Mucosa of stomach (tissue), 1 donor: ENCODE measurements around the gene RTBDN.
"Not testable (repeated sequence)": the region's sequence is repeated elsewhere in the genome, so short reads cannot be mapped to it uniquely, and the experiment has no call there.

ENCODE experiments used
- H3K27me3 ChIP-seq: one replicate; pipeline ENCODE4 v1.7.0; 2013; ENCODE audit warnings: mild to moderate bottlenecking, low read length; ENCODE audit not compliant: control insufficient read depth, insufficient read depth
- H3K36me3 ChIP-seq: one replicate; pipeline ENCODE4 v1.7.0; 2013; ENCODE audit warnings: low read length; ENCODE audit not compliant: control insufficient read depth, insufficient read depth
- H3K4me1 ChIP-seq: one replicate; pipeline ENCODE4 v1.7.0; 2013; ENCODE audit warnings: mild to moderate bottlenecking, low read length; ENCODE audit not compliant: control insufficient read depth, insufficient read depth
- H3K4me3 ChIP-seq: one replicate; pipeline ENCODE4 v1.7.0; 2013; ENCODE audit warnings: low read length
- H3K9ac ChIP-seq: one replicate; pipeline ENCODE4 v1.7.0; 2013; ENCODE audit warnings: mild to moderate bottlenecking, low read length, moderate library complexity
- H3K9me3 ChIP-seq: one replicate; pipeline ENCODE4 v1.7.0; 2013; ENCODE audit warnings: mild to moderate bottlenecking, low read length, moderate library complexity; ENCODE audit not compliant: control insufficient read depth
- donor health status: Pancreatic carcinoma.

The RTBDN gene

DNA sequence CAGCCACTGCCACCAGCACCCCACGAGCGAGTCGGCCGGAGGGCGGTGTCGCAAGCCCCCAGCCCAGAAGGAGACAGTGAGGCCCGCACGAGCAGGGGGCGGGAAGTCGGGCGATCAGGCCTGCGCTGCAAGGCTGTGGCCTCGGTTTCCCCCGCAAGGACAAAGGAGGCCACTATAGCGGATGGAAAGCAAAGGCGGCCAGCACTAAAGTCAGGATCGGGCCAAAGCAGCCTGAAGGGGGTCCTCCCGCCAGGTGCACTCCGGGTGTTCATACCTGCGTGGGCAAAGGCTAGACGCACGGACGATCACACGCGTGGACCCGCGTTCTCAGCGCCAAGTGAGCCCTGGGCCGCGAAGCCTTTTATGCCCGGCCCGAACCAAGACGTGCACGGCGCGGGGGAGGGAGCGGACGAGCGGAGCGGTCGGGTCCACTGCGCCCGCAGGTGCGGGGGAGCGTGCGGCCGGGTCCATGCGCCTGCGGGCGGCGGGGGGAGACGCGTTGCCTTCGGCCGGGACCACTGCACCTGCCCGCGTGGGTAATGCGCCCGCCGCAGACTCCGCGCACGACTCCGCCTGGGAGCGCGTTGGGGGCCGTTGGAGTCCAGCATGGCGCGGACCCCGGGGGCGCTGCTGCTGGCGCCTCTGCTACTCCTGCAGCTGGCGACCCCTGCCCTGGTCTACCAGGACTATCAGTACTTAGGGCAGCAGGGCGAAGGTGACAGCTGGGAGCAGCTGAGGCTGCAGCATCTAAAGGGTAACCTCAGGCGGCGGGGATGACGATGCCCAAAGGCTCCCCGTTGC is 32.7 kb downstream of the RTBDN start, which contains the start of the genes PRDX2 and THSD8:
PRDX2 (minus strand) TSS at position 335 of the 801 bp plus-strand sequence. CDS start 539 bp downstream, outside the sequence.
THSD8 (plus strand) TSS at position 604 of the 801 bp plus-strand sequence; CDS start at position 607, 3 bp downstream.
- H3K9ac ChIP-seq: peak within 1 kb of the TSS; percentile 91
- H3K4me1 ChIP-seq: peaks cover 29% of the 10 kb centered on the region
- H3K9me3 ChIP-seq: no peaks in the 10 kb centered on the region
- H3K36me3 ChIP-seq: no peaks in the 10 kb centered on the region
- H3K4me3 ChIP-seq: peak within 1 kb of the TSS; percentile 90
- no peaks in the 10 kb centered on the region for H3K27me3 ChIP-seq

DNA sequence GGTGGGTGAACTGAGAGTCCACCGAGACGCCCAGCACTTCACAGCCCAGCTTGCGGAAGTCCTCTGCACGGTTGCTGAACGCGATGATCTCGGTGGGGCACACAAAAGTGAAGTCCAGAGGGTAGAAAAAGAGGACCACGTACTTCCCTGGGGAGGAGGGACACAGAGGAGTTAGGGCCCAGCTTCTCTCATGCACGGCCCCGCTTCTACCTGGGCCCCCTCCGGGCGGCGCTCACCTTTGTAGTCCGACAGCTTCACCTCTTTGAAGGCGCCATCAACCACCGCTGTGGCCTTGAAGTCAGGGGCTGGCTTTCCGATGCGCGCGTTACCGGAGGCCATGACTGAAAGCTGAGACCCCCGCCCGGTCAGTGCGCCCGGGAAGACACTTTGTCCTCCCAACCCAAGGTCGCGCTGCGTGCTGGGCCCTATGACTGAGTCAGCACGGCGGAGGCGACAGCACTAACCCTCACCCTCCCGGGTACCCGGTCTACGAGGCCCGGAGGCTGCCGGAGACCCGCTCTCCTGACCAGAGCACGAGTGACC is 33.4 kb downstream of the RTBDN start:
- peak overlapping the region; percentile 90 for H3K4me3 ChIP-seq
- peaks cover 33% of the 10 kb centered on the region for H3K4me1 ChIP-seq
- no peaks in the 10 kb centered on the region for H3K9me3 ChIP-seq

DNA sequence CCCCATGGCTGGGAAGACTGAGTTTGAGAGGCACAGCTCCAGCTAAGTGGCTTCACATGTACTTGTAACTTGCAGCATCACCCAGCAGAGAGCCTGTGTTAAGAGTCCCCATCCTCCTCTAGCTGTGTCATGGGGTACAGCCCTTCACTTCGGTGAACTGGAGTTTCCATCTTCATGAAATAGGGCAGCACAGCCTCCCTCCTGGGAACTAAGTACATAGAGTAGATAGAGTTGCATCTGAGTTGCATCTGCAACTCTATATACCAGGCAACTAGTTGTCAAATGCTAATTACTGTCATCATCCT is 34.0 kb downstream of the RTBDN start:
- Histone ChIP-seq H3K27me3 (no peaks in the 10 kb centered on the region), H3K36me3 (no peaks in the 10 kb centered on the region), H3K4me3 (peak overlapping the region; percentile 90), H3K4me1 (peaks cover 37% of the 10 kb centered on the region), H3K9ac (peak overlapping the region; percentile 91), H3K9me3 (no peaks in the 10 kb centered on the region)

More for the DNA sequence above, 33.4 kb downstream of the RTBDN start:
- Histone ChIP-seq H3K27me3 (no peaks in the 10 kb centered on the region), H3K9ac (peak overlapping the region; percentile 91), H3K36me3 (no peaks in the 10 kb centered on the region)

DNA sequence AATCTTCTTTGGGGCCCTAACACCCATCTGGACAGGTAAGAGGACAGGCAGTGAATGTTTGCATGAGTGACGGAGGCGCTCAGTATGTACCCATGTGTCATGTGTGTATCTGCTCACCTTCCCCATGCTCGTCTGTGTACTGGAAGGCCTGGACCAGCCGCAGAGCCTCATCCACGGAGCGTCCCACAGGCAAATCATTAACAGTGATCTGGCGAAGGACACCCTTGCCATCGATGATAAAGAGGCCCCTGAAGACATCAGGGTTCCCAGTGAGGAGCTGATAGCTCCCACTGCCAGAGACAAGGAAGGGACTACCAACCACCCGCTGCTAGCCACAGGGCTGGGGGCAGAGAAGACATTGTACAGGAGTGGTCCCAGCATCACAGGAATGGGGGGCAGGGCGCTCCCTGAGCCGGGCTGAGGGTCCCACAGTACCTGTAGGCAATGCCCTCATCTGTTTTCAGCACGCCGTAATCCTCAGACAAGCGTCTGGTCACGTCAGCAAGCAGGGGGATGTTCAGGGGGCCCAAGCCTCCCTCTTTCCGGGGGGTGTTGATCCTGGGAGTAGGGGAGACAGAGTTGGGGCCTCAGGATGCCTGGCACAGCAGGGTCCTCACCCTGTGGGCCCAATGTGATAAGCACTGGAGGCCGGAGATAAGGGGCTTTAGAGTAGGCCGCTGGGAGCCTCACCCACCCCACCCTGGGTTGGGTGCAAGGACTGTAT is 34.5 kb downstream of the RTBDN start:
- no peaks in the 10 kb centered on the region for H3K36me3 ChIP-seq
- H3K27me3 ChIP-seq: no peaks in the 10 kb centered on the region
- no peaks in the 10 kb centered on the region for H3K9me3 ChIP-seq
- peak overlapping the region; percentile 91 for H3K9ac ChIP-seq
- no peak overlapping the region for H3K4me3 ChIP-seq
- peaks cover 40% of the 10 kb centered on the region for H3K4me1 ChIP-seq

DNA sequence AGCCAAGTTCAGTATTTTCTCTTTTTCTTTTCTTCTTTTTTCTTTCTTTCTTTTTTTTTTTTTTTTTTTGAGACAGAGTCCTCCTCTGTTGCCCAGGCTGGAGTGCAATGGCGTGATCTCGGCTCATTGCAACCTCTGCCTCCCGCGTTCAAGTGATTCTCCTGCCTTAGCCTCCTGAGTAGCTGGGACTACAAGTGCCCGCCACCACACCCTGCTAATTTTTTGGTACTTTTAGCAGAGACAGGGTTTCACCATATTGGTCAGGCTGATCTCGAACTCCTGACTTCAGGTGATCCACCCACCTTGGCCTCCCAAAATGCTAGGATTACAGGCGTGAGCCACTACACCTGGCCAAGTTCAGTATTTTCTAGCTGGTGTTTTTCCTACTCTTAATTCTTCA is 36.8 kb downstream of the RTBDN start:
- not testable (repeated sequence) for H3K4me3 ChIP-seq, H3K9me3 ChIP-seq, H3K9ac ChIP-seq, H3K36me3 ChIP-seq, H3K27me3 ChIP-seq
- H3K4me1 ChIP-seq: peaks cover 48% of the 10 kb centered on the region

DNA sequence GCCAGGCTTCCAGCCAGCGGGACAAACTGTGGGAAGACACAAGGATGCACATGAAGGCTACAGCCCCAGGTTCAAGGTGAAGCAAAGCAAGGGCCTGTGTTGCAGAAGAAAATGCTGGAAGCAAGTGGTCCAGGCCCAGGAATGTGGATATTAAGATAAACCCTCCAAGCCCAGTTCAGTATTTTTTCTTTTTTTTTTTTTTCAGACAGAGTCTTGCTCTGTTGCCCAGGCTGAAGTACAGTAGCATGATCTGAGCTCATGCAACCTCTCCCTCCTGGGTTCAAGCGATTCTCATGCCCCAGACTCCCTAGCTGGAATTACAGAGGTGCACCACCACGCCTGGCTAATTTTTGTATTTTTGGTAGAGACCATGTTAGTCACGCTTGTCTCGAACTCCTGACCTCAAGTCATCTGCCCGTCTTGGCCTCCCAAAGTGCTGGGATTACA is 37.2 kb downstream of the RTBDN start:
- Histone ChIP-seq H3K27me3 (no peaks in the 10 kb centered on the region), H3K36me3 (no peaks in the 10 kb centered on the region), H3K9me3 (no peaks in the 10 kb centered on the region), H3K9ac (no peak overlapping the region), H3K4me3 (no peak overlapping the region), H3K4me1 (peaks cover 43% of the 10 kb centered on the region)

DNA sequence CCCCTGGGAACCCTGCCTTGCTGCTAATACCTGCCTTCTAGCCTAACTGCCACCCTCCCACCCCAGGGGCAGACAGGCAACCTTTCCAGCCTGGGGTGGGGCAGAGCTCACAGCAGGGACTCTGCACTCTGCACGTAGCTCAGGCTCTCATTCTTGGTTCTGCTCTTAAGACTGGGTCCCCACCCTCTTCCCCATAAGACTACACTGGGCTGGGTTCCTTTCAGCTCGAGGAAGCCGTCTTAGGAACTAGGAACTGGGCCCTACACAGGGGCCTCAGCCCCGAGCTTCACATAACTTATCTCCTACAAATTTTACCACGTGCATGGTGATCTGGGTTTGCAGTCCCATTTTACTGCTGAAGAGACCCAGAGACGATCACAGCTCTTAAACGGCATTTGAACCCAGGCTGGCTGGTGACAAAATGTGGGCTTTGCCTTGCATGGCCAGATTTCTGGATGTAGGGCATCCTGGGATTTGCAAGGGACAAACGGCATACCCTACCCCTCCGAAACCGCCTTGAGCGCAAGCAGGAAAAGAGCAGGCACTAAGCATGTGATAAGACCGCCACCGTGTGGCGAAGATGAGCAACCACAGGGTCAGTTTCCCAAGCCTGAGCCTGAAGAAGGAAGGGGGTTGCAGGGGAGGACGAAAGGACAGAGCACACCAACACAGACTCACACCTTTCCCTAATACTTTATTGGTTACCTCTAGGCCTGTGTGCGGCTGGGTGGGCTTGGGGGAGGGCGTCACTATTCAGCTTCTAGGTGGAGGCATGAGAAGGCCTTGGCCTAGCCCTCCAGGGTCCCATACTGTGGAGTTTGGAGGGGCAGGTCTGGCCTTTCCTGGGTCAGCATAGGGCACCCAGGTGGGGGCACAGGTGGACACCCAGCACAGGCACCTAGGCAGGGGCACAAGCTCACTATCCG is 38.0 kb downstream of the RTBDN start:
- no peaks in the 10 kb centered on the region for H3K27me3 ChIP-seq
- peak overlapping the region; percentile 56 for H3K9ac ChIP-seq
- H3K4me3 ChIP-seq: peak overlapping the region; percentile 49
- no peaks in the 10 kb centered on the region for H3K9me3 ChIP-seq
- no peaks in the 10 kb centered on the region for H3K36me3 ChIP-seq
- peaks cover 39% of the 10 kb centered on the region for H3K4me1 ChIP-seq

DNA sequence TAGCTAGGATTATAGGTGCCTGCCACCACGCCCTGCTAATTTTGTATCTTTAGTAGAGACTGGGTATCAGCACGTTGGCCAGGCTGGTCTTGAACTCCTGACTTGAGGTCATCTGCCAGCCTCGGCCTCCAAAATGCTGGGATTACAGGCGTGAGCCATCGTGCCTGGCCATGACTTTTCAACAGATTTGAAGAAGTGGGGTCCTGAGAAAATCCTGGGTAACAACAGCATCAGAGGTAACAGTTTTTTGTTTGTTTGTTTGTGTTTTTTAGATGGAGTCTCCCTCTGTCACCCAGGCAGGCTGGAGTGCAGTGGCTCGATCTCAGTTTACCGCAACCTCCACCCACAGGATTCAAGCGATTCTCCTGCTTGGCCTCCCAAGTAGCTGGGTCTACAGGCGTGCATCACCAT is 39.4 kb downstream of the RTBDN start:
- Histone ChIP-seq H3K27me3 (no peaks in the 10 kb centered on the region), H3K9me3 (no peaks in the 10 kb centered on the region), H3K4me1 (peaks cover 36% of the 10 kb centered on the region), H3K36me3 (no peaks in the 10 kb centered on the region), H3K4me3 (no peak overlapping the region), H3K9ac (no peak overlapping the region)

DNA sequence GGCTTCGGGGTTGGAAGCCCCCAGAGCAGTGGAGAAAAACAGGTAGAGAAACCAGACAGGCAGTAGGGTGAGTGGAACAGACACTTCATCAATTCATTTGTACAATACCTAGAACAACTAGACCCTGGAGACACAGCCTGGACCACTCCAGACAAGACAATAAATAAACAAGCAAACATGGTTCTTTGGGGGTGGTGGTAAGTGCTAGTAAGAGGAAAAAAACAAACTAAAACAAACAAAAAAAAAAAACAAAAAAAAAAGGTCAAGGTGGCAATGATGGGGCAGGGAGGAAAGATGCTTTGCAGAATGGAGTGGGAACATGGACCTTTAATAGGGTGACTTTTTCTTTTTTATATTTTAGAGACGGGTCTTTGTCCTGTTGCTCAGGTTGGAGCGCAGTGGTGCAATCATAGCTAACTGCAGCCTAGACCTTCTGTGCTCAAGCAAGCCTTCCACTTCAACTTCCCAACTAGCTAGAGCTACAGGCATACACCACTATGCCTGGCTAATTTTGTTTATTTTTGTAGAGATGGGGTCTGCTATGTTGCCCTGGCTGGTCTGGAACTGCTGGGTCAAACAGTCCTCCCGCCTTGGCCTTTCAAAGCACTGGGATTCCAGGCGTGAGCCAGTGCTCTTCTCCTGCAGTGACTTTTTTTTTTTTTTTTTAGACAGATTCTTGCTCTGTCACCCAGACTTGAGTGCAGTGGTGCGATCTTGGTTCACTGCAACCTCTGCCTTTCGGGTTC is 40.0 kb downstream of the RTBDN start:
- no peak overlapping the region for H3K4me3 ChIP-seq
- H3K4me1 ChIP-seq: peaks cover 35% of the 10 kb centered on the region
- H3K36me3 ChIP-seq: no peaks in the 10 kb centered on the region
- peak overlapping the region; percentile 98 for H3K9ac ChIP-seq
- no peaks in the 10 kb centered on the region for H3K27me3 ChIP-seq
- no peaks in the 10 kb centered on the region for H3K9me3 ChIP-seq

DNA sequence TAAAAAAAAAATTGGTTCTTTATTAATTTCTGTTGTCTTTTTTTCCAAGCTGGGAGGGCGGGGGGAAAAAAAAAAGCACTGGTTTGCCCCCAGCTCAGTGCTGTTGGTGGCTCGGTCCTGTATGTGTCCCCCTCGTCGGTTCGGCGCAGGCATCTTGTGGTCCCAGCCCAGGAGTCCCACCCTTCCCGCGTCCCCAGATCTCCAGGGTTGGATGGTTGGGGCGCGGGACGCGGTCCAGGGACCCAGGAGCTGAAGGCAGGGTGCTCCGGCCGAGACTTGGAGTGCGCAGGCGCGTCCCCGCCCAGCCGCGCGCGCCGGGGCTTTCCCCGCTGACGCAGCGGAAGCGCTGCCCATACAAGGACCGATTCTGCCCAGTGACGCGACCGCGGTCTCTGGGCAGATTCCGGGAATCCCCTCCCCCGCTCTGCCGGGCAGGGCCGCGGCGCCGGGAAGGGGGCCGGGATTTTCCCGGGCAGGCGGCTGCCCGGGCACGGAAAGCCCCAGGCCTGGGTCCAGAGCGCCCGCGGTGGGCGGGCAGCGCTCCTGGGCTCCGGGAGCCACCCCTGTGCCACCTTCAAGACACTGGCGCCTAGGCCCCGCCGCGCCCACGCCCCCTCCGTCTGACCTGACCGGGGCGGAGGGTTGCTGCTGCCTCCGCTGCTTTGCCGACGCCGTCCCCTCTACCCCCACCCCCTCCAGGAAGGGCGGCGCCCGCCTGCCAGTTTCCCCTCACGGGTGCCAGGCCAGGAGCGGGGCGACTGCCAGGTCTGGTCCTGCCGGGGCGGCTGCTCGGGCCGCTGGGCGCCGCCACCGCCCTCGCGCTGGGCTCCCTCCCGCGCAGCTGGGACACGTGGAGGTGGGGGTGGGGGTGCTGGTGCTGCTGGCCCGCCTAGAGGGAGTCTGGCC is 40.8 kb downstream of the RTBDN start:
- Histone ChIP-seq H3K4me1 (peaks cover 43% of the 10 kb centered on the region), H3K9ac (peak overlapping the region; percentile 98), H3K4me3 (peak overlapping the region; percentile 88), H3K27me3 (no peaks in the 10 kb centered on the region), H3K36me3 (no peaks in the 10 kb centered on the region), H3K9me3 (no peaks in the 10 kb centered on the region)
